Right atrium auricular region (tissue), 2 donors: ENCODE results near the gene CDH26. TPM values are rescaled to one million over a fixed set of nuclear protein-coding genes. Genes with fewer than 3 reads are reported as not detected.

Source experiments
- DNase-seq: peaks from one replicate; pipeline ENCODE4 v3.0.0-alpha.2; 2019; ENCODE audit warnings: low spot score
- H3K27ac ChIP-seq, 2 donors: fragments of 200-600 bp; sonication (generic); 1 replicate in 1 of 2; 2 replicates in 1 of 2; pipeline ENCODE4 v1.5.1; 2016 to 2019
- H3K27me3 ChIP-seq, 2 donors: fragments of 200-600 bp; sonication (generic); one replicate each; pipeline versions ENCODE4 v1.5.1 to v1.6.0; 2017 to 2019
- H3K36me3 ChIP-seq: fragments of 200-600 bp; sonication (generic); one replicate; pipeline ENCODE4 v1.5.1; 2016
- H3K4me1 ChIP-seq, 2 donors: fragments of 200-600 bp; sonication (generic); one replicate each; pipeline versions ENCODE4 v1.5.1 to v1.6.0; 2017 to 2019
- H3K4me3 ChIP-seq, 2 donors: fragments of 200-600 bp; sonication (generic); 1 replicate in 1 of 2; 2 replicates in 1 of 2; pipeline ENCODE4 v1.5.1; 2017 to 2019; ENCODE audit warnings: mild to moderate bottlenecking in 1 of 2, moderate library complexity in 1 of 2
- H3K9me3 ChIP-seq, 2 donors: fragments of 200-600 bp; sonication (generic); one replicate each; pipeline ENCODE4 v1.5.1; 2019
- total RNA-seq, 2 donors: library from RNA; depleted of rRNA; stranded (reverse); fragments of >200 nt; gene quantifications; one replicate each; pipeline ENCODE4 v1.1.0, GENCODE V29; 2016
- TF ChIP-seq, protein P1 (sequence below), 2 donors: fragments of 200-600 bp; sonication (generic); IDR thresholded peaks; one replicate each; pipeline ENCODE4 v1.5.1; 2019; ENCODE audit warnings: antibody characterized with exemption in 2 of 2

CDH26 gene
- total RNA-seq, 2 donors from 2014 or later, result 0.43 to 1.3 TPM

DNA sequence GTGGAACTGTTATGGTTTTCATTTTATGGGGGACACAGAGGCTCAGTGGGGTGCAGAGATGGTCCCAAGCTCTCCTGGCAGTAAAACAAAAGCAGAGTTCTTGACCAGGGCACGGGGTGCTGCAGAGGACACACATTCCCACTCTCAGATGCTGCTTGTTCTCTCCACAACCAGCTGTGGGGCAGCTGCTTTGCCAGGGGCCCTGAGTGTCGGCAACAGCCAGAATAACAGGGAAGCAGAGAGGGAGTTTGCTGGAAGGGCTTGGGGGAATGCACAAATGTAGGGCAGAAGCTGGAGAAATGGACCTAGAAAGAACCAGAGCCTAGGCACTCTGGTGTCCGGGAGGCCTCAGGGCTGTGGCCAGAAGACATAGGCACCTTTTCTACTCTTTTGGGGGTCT, 93.7 kb downstream of the CDH26 start:
- no peaks in the 10 kb centered on the region for H3K36me3 ChIP-seq
- no peak overlapping the region for H3K4me3 ChIP-seq
- TF ChIP-seq, protein P1, sequence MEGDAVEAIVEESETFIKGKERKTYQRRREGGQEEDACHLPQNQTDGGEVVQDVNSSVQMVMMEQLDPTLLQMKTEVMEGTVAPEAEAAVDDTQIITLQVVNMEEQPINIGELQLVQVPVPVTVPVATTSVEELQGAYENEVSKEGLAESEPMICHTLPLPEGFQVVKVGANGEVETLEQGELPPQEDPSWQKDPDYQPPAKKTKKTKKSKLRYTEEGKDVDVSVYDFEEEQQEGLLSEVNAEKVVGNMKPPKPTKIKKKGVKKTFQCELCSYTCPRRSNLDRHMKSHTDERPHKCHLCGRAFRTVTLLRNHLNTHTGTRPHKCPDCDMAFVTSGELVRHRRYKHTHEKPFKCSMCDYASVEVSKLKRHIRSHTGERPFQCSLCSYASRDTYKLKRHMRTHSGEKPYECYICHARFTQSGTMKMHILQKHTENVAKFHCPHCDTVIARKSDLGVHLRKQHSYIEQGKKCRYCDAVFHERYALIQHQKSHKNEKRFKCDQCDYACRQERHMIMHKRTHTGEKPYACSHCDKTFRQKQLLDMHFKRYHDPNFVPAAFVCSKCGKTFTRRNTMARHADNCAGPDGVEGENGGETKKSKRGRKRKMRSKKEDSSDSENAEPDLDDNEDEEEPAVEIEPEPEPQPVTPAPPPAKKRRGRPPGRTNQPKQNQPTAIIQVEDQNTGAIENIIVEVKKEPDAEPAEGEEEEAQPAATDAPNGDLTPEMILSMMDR (IDR thresholded peaks at IDR 0.05), result no peak
- no peaks in the 10 kb centered on the region for H3K4me1 ChIP-seq
- peak; percentile 4 for DNase-seq
- H3K27ac ChIP-seq, result no peak overlapping the region
- no peaks in the 10 kb centered on the region for H3K27me3 ChIP-seq
- H3K9me3 ChIP-seq, result no peaks in the 10 kb centered on the region

DNA sequence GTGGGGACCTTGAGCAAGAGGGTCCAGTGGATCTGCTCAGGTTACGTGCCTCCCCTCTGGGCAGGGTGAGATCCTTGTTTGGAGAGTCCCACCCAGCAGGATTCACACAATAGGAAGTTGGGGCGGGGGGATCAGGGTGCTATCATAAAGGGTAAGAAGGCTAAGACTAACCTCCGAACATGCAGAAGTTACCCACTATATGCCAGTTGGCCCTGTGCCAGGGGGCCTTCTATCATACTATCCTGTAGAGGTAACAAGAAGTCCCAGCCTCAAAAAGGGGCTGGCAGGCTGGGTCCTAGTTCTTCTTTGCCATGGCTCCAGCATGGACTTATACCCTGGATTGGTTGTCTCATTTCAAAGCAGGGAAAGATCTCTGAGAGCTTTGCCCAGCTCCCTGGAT, 94.1 kb downstream of the CDH26 start:
- Histone ChIP-seq H3K27ac (no peak overlapping the region), H3K9me3 (no peaks in the 10 kb centered on the region), H3K4me1 (no peaks in the 10 kb centered on the region), H3K4me3 (no peak overlapping the region), H3K36me3 (no peaks in the 10 kb centered on the region), H3K27me3 (no peaks in the 10 kb centered on the region)
- DNase-seq, result peak; percentile 59
- TF ChIP-seq, protein P1 (IDR thresholded peaks at IDR 0.05), result no peak

DNA sequence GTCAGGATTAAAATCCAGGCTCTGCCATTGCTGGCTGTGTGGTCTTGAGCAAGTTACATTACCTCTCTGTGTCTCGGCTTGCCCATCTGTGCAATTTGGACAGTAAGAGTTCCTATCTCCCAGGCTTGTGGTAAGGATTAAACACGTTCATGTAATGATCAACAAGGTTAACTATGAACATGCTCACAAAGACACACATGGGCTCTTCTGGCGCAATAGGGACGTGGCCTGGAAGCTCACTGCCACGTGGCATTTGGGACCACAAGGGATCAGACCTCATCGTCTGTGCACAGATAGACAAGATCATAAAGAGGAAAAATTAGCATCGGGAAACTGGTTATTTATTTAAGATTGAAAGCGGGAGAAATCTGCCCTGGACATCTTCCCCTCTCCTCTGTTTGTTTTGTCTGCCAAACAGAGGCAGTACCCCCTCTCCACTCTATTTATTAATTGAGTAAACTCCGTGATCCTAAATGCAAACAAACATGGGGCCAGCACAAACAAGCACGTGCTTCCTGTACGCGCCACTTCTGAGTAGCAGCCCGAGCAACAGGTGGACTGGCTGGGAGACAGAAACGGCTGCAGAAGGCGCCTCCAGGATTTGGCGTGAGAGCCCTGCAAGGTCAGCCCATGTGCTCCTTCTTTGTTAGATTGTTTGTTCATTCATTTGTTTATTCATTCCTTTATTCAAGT, 95.0 kb downstream of the CDH26 start:
- no peaks in the 10 kb centered on the region for H3K36me3 ChIP-seq
- peak; percentile 36 for DNase-seq
- no peaks in the 10 kb centered on the region for H3K27me3 ChIP-seq
- no peak overlapping the region for H3K4me3 ChIP-seq
- no peak overlapping the region for H3K27ac ChIP-seq
- TF ChIP-seq, protein P1 (IDR thresholded peaks at IDR 0.05), result no peak
- no peaks in the 10 kb centered on the region for H3K9me3 ChIP-seq
- peaks cover 0 to 8% of the 10 kb centered on the region in 2 donors for H3K4me1 ChIP-seq

DNA sequence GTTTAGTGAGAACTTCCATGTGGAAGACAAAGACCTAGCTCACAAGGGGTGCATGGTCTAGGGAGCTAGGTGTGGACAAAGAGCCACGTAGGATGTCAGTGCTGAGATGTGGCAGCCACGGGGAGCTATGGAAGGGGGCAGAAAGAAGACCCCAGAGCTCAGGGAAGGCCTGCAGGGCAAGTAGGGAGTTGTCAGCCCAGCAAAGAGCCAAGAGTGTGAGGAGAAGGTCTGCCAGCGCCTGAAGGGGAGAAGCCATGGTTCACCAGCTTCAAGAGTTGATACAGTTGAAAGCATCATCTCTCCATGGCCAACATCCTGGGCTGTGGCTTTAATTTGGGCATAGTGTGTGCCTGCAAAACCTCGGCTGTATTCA, 95.6 kb downstream of the CDH26 start:
- peak; percentile 23 for DNase-seq
- H3K27ac ChIP-seq, result no peak overlapping the region
- no peaks in the 10 kb centered on the region for H3K36me3 ChIP-seq
- no peaks in the 10 kb centered on the region for H3K9me3 ChIP-seq
- peaks cover 0 to 14% of the 10 kb centered on the region in 2 donors for H3K4me1 ChIP-seq
- TF ChIP-seq, protein P1 (IDR thresholded peaks at IDR 0.05), result no peak
- no peaks in the 10 kb centered on the region for H3K27me3 ChIP-seq
- H3K4me3 ChIP-seq, result no peak overlapping the region

DNA sequence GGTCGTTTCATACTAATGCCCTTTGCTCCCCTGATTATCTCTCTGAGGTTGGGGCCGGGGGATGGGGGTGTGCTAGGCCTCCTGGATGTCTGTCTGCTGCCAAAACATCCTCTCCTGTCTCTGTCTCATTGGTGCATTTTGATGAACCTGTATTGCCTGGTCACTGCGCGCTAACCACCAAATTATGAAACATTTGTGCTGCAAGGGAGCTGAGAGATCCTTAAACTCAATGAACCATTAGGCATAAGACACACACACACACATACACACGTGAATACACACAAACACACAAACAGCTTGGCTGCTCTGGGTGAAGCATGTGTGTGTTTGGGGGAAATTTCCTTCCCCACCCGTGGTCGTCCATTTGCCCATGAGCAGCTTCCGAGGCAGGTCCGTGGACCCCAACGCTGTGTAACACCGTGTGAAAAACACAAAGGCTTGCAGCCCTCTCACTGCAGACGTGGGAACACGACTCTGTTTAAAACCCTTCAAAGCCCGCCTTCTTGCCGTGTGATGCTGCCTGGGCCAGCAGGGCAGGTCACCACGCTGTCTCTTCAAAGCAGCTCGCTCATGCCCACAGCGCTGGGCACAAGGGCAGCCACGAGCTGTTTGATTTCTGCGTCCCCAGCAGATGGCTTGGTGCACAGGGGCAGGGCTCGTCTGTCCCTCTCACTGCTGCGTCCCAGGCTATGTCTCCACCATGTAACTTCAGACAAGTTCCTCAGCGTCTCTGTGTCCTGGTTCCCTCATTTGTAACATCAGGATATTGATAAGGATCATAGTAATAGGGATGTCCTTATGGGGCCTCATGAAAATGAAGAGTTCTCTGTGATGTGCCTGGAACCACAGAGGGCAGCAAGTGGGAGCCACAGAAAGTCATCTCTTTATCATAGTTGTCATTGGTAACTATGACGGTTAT, 96.8 kb downstream of the CDH26 start:
- Histone ChIP-seq H3K36me3 (no peaks in the 10 kb centered on the region), H3K9me3 (no peaks in the 10 kb centered on the region), H3K4me3 (no peak overlapping the region), H3K27ac (no peak overlapping the region), H3K4me1 (peaks cover 0 to 14% of the 10 kb centered on the region in 2 donors), H3K27me3 (no peaks in the 10 kb centered on the region)
- DNase-seq, result peak; percentile 54
- TF ChIP-seq, protein P1 (IDR thresholded peaks at IDR 0.05), result no peak
